CD14-positive monocyte (primary cell): Measurements from ENCODE around the gene SLC36A2. TPM values are rescaled to one million over a fixed set of nuclear protein-coding genes. Genes with fewer than 3 reads are reported as not detected.

Experiments
- DNase-seq, 3 donors: peaks; one replicate each; pipeline ENCODE4 v3.0.0-alpha.2; 2011 to 2022
- H2AFZ ChIP-seq: 2 replicates; pipeline ENCODE4 v1.6.0; 2012; ENCODE audit warnings: mild to moderate bottlenecking, low read depth, low read length, inconsistent platforms; ENCODE audit not compliant: insufficient read depth, poor library complexity, severe bottlenecking
- H3K27ac ChIP-seq, 2 donors: 1 replicate in 1 of 2; 2 replicates in 1 of 2; pipeline ENCODE4 v1.5.1; 2012 to 2013; ENCODE audit warnings: low read length in 2 of 2, control low read depth in 1 of 2, inconsistent platforms in 1 of 2, low read depth in 1 of 2, mild to moderate bottlenecking in 1 of 2
- H3K27me3 ChIP-seq, 2 donors: one replicate each; pipeline versions ENCODE4 v1.6.0 to v1.6.1; 2011 to 2013; ENCODE audit warnings: low read length in 2 of 2; ENCODE audit not compliant: control insufficient read depth in 2 of 2, insufficient read depth in 2 of 2
- H3K36me3 ChIP-seq, 2 donors: replicated peaks in 1 of 2; 1 replicate in 1 of 2; 2 replicates in 1 of 2; pipeline versions ENCODE4 v1.5.1 to v1.6.1; 2012 to 2013; ENCODE audit warnings: low read length in 2 of 2, control low read depth in 1 of 2, inconsistent platforms in 1 of 2, mild to moderate bottlenecking in 1 of 2; ENCODE audit not compliant: insufficient read depth in 2 of 2, control insufficient read depth in 1 of 2
- H3K4me1 ChIP-seq, 2 donors: 1 replicate in 1 of 2; 2 replicates in 1 of 2; pipeline versions ENCODE4 v1.5.1 to v1.6.1; 2012 to 2013; ENCODE audit warnings: low read length in 2 of 2, control low read depth in 1 of 2, inconsistent platforms in 1 of 2, mild to moderate bottlenecking in 1 of 2, moderate library complexity in 1 of 2; ENCODE audit not compliant: insufficient read depth in 2 of 2, control insufficient read depth in 1 of 2
- H3K4me2 ChIP-seq: replicated peaks from 2 replicates; pipeline ENCODE3; 2012; ENCODE audit warnings: low read length, moderate library complexity, mild to moderate bottlenecking; ENCODE audit not compliant: poor library complexity, severe bottlenecking; ENCODE audit errors: extremely low read depth
- H3K4me3 ChIP-seq, 3 experiments: fragments of 200-600 bp in 1 of 3; sonication (generic) in 1 of 3; replicated peaks in 1 of 3; 1 replicate in 2 of 3; 2 replicates in 1 of 3; pipeline ENCODE4 v1.5.1; 2011 to 2013; ENCODE audit warnings: low read length in 3 of 3, mild to moderate bottlenecking in 3 of 3, control low read depth in 2 of 3, low read depth in 2 of 3, inconsistent platforms in 1 of 3, moderate library complexity in 1 of 3
- H3K79me2 ChIP-seq: 2 replicates; pipeline ENCODE4 v1.6.0; 2012; ENCODE audit warnings: mild to moderate bottlenecking, control low read depth, inconsistent platforms, low read length, moderate library complexity; ENCODE audit not compliant: insufficient read depth
- H3K9ac ChIP-seq: 2 replicates; pipeline ENCODE4 v1.6.0; 2017; ENCODE audit warnings: low read length, mild to moderate bottlenecking; ENCODE audit not compliant: insufficient read depth, poor library complexity, severe bottlenecking
- H3K9me3 ChIP-seq, 2 donors: replicated peaks in 1 of 2; 1 replicate in 1 of 2; 2 replicates in 1 of 2; pipeline versions ENCODE4 v1.5.1 to v1.6.1; 2012 to 2013; ENCODE audit warnings: low read length in 2 of 2, control low read depth in 1 of 2; ENCODE audit not compliant: control insufficient read depth in 1 of 2, insufficient read depth in 1 of 2
- H4K20me1 ChIP-seq: 2 replicates; pipeline ENCODE4 v1.6.0; 2012; ENCODE audit warnings: mild to moderate bottlenecking, low read length, control low read depth, moderate library complexity; ENCODE audit not compliant: insufficient read depth
- H3K27ac Mint-ChIP-seq, 7 donors: one replicate each; pipeline ENCODE4 v1.8.0; 2020; ENCODE audit warnings: mild to moderate bottlenecking in 7 of 7, mixed read lengths in 7 of 7, moderate library complexity in 6 of 7, inconsistent platforms in 2 of 7
- H3K27me3 Mint-ChIP-seq, 3 donors: one replicate each; pipeline ENCODE4 v1.8.0; 2021 to 2022; ENCODE audit warnings: low read depth in 3 of 3, mild to moderate bottlenecking in 3 of 3, mixed read lengths in 3 of 3, moderate library complexity in 3 of 3, inconsistent platforms in 1 of 3
- H3K36me3 Mint-ChIP-seq, 2 donors: one replicate each; pipeline ENCODE4 v1.8.0; 2020; ENCODE audit warnings: mixed read lengths in 2 of 2, inconsistent platforms in 1 of 2, mild to moderate bottlenecking in 1 of 2
- H3K4me1 Mint-ChIP-seq: one replicate; pipeline ENCODE4 v1.8.0; 2020; ENCODE audit warnings: mild to moderate bottlenecking, mixed read lengths
- H3K4me3 Mint-ChIP-seq, 2 donors: one replicate each; pipeline ENCODE4 v1.8.0; 2020; ENCODE audit warnings: mild to moderate bottlenecking in 2 of 2, mixed read lengths in 2 of 2, moderate library complexity in 1 of 2
- H3K9me3 Mint-ChIP-seq, 7 donors: one replicate each; pipeline ENCODE4 v1.8.0; 2020 to 2022; ENCODE audit warnings: mixed read lengths in 7 of 7, mild to moderate bottlenecking in 6 of 7, moderate library complexity in 6 of 7, inconsistent platforms in 2 of 7
- CTCF ChIP-seq: fragments of 200-600 bp; IDR thresholded peaks from one replicate; pipeline ENCODE4 v1.8.0; 2022; ENCODE audit warnings: antibody characterized with exemption, mild to moderate bottlenecking
- WGBS: methylation state at CpG from one replicate; pipeline ENCODE4 v1.1.5; 2013; ENCODE audit warnings: missing lambda C conversion rate; ENCODE audit not compliant: insufficient coverage; 5-methylcytosine and 5-hydroxymethylcytosine counted together
- intact Hi-C, 2 donors: fragments of 100-400 bp; cut with micrococcal nuclease; formaldehyde crosslinking; loops; one replicate each; pipeline versions ENCODE4 v1.15.0 to v1.15.1; 2023
- polyA plus RNA-seq, 3 donors: library from polyadenylated mRNA; depleted of rRNA in 1 of 3; unstranded in 2 of 3; stranded (reverse) in 1 of 3; fragments of 300-500 nt in 2 of 3; fragments of >200 nt in 1 of 3; fragmentation: Illumina TruSeq in 2 of 3; gene quantifications; 1 replicate in 2 of 3; 2 replicates in 1 of 3; pipeline ENCODE4 v1.2.3, GENCODE V29; 2012 to 2021

The SLC36A2 gene
- polyA plus RNA-seq, 3 donors: not detected

GRCh38 chr5:151313357-151313756 lies 34.0 kb downstream of the SLC36A2 start:
- intact Hi-C loops: no loop called here

GRCh38 chr5:151312756-151313324 lies 34.5 kb downstream of the SLC36A2 start:
- WGBS: no CpG with 5 or more reads among the region's 5 CpGs
- Histone ChIP-seq H3K4me1 (no peaks in the 10 kb centered on the region), H3K4me3 (no peak overlapping the region)

More at GRCh38 chr5:151313357-151313756, 34.0 kb downstream of the SLC36A2 start:
- Mint-ChIP-seq H3K4me3 (no peak overlapping the region), H3K27ac (no peak overlapping the region), H3K4me1 (no peaks in the 10 kb centered on the region), H3K9me3 (peaks cover 5 to 19% (median 11%) of the 10 kb centered on the region in 7 donors), H3K27me3 (peaks cover 3 to 7% (median 3%) of the 10 kb centered on the region in 3 donors), H3K36me3 (no peaks in the 10 kb centered on the region)
- Histone ChIP-seq H3K9ac (no peak overlapping the region), H2AFZ (no peak overlapping the region), H3K27ac (no peak overlapping the region), H3K4me1 (no peaks in the 10 kb centered on the region), H3K9me3 (peaks cover 7 to 10% of the 10 kb centered on the region in 2 donors), H3K4me2 (no peak overlapping the region), H3K4me3 (no peak overlapping the region), H3K79me2 (no peaks in the 10 kb centered on the region), H4K20me1 (no peaks in the 10 kb centered on the region), H3K36me3 (no peaks in the 10 kb centered on the region), H3K27me3 (no peaks in the 10 kb centered on the region)
- WGBS: no CpG with 5 or more reads among the region's 2 CpGs
- DNase-seq: no peak
- no peak for TF ChIP-seq CTCF

More at GRCh38 chr5:151312756-151313324, 34.5 kb downstream of the SLC36A2 start:
- H3K4me3 Mint-ChIP-seq: no peak overlapping the region
- no peak overlapping the region for H3K27ac Mint-ChIP-seq
- H3K36me3 Mint-ChIP-seq: no peaks in the 10 kb centered on the region
- H3K9me3 ChIP-seq: peaks cover 7 to 10% of the 10 kb centered on the region in 2 donors
- H3K27ac ChIP-seq: no peak overlapping the region
- no peaks in the 10 kb centered on the region for H3K27me3 ChIP-seq
- peaks cover 3 to 8% (median 3%) of the 10 kb centered on the region in 3 donors for H3K27me3 Mint-ChIP-seq
- intact Hi-C loops: no loop called here
- H3K4me2 ChIP-seq: no peak overlapping the region
- H2AFZ ChIP-seq: no peak overlapping the region
- no peaks in the 10 kb centered on the region for H3K4me1 Mint-ChIP-seq
- no peaks in the 10 kb centered on the region for H4K20me1 ChIP-seq
- H3K9ac ChIP-seq: no peak overlapping the region
- H3K36me3 ChIP-seq: no peaks in the 10 kb centered on the region
- no peaks in the 10 kb centered on the region for H3K79me2 ChIP-seq
- peaks cover 5 to 19% (median 11%) of the 10 kb centered on the region in 7 donors for H3K9me3 Mint-ChIP-seq
- TF ChIP-seq CTCF: no peak
- no peak for DNase-seq
